HG03064 (cell line): ENCODE data around the gene PLCH1.

Source experiments
- ATAC-seq: cut with Tn5 transposase; IDR thresholded peaks from one replicate; pipeline ENCODE4 v1.9.1; 2021; ENCODE audit warnings: low read depth; ENCODE audit not compliant: unreplicated experiment

PLCH1 gene

GRCh38 chr3:155494332-155494731 lies 250.5 kb downstream of the PLCH1 start:
- no peak for ATAC-seq

DNA sequence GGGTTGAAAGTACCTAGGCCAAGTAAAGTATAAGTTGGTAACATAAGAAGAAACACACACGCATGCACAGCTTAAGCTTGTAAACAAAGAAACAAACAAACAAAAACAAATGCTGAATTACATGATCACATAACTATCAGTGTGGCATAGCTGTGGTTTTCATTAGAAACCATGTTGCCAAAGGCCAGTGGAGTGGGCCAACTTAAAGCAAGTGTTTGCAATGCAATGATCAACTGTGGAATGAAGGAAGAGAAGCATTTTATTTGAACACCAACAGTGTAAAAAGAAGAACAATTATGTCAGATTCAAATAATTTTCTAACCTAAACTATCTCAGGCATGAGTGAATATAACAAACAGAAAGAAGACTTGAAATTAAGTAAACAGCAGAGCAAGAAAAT lies 252.0 kb downstream of the PLCH1 start:
- no peak for ATAC-seq

GRCh38 chr3:155491696-155492095 lies 253.2 kb downstream of the PLCH1 start:
- ATAC-seq, result no peak

DNA sequence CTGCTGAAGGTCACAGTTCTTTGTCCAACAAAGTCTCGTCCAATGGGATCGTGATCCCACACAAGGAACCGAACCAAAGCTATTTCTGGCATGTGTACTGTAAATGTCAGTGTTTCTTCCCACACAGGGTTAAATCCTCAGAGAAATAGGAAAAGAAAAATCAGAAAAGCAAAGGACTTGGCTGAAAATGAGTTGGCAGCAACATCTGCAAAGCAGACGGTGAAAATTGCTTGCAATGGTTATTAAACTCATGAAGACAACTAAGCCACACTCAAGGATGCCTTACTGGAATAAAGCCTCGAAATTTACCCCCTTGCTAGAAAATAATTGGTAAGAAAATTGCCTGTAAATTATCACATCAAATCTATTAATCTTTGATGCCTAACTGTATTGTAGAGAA lies 256.2 kb downstream of the PLCH1 start:
- ATAC-seq, result no peak

- no peak for ATAC-seq
Measured at GRCh38 chr3:155485897-155486296, 259.0 kb downstream of the PLCH1 start.

- no peak for ATAC-seq
Measured at GRCh38 chr3:155481591-155481990, 263.3 kb downstream of the PLCH1 start.

DNA sequence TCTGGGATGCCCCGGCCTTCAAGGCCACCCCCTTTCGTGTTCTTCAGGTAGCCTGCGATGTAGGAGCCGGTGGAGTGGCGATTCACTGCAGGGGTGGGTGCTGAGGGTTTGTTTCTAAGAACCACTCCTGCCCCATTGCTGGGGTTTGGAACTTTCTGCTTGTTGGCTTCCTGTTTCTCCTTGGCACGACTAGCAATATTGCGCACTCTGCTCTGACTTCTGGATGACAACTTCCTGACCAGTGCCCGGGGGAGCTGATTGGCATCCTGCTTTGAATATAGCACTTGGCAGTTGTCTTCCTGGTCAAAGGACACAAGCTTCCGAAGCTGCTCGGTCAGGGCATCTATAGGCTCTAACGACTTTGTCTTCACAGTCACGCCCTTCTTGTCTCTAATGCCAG lies 263.8 kb downstream of the PLCH1 start:
- ATAC-seq, result no peak

DNA sequence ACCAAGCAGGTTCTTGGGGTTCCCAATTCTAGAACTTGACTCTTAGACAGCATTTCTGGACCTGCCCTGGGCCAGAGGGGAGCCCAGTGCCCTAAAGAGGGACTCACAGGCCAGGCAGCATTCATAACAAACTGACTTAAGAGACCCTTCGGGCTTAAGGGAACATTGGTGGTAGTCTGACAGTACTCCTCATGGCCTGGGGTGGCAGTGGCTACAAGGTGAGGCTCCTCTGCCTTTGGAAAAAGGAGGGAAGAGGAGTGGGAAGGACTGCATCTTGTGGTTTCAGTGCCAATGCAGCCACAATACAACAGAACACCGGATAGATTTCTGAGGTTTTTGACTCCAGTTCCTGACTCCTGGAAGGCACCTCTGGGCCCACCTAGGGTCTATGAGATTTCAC lies 279.2 kb downstream of the PLCH1 start:
- ATAC-seq, result no peak

GRCh38 chr3:155462672-155463071 lies 282.2 kb downstream of the PLCH1 start:
- ATAC-seq, result no peak

- ATAC-seq, result no peak
Measured at GRCh38 chr3:155457591-155457990, 287.3 kb downstream of the PLCH1 start.

- ATAC-seq, result no peak
Measured at GRCh38 chr3:155455765-155456164, 289.1 kb downstream of the PLCH1 start.

DNA sequence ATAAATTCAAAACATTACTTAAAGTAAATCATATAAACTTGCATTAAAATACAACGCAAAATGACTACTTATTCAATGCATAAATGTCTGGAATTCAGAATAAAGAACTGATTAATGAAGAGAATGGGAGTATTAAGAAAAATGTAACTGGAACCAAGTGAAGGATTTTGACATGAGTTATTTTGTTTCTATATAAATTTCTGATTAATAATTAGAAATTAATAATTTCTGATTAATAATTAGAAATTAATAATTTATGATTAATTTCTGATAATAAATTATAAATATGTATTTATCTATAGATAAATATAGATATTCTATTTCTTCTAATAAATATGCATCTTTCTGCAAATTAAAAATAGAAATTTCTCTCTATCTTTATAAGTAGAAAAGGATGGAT lies 291.4 kb downstream of the PLCH1 start:
- no peak for ATAC-seq

GRCh38 chr3:155449613-155450267 lies 295.1 kb downstream of the PLCH1 start:
- no peak for ATAC-seq

DNA sequence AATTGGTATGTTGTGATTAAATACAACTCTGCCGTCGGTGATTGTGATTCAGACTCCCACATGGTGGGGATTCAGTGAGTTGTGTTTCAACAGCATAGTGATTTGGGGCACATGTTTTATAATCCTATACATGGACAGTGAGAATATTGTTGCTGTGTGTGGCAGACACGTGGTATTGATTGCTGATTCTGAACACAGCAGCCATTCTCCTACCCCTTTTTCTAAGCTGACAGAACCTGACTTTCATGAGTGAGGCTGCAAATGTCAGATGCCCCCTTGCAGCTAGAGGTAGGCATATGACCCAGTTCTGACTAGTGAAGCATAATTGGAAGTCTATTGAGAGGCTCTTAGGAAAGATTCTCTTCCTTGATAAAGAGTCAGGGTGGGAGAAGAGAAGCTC lies 296.3 kb downstream of the PLCH1 start:
- no peak for ATAC-seq

DNA sequence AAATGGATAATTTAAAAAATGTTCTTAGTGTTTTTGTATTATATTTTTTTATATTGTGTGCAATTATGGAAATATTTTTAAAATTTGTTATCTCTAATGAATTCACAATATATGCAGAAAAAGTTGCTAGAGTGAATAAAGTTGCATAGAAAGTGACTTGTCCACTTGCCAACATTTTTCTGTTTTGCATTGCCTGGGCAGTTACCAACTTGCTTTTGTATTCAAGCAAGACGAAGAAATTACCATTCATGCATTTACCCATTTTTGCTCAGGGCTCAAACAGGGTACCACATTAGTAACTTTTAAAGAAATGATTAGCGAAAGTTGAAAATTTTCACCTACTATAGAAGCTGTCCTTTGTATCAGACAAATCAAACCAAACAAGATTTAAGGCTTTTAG lies 298.5 kb downstream of the PLCH1 start:
- ATAC-seq, result no peak

- ATAC-seq, result no peak
Measured at GRCh38 chr3:155444771-155445170, 300.1 kb downstream of the PLCH1 start.

- no peak for ATAC-seq
Measured at GRCh38 chr3:155443815-155444214, 301.1 kb downstream of the PLCH1 start.

- ATAC-seq, result no peak
Measured at GRCh38 chr3:155442072-155442471, 302.8 kb downstream of the PLCH1 start.

GRCh38 chr3:155441506-155441905 lies 303.4 kb downstream of the PLCH1 start:
- ATAC-seq, result no peak

DNA sequence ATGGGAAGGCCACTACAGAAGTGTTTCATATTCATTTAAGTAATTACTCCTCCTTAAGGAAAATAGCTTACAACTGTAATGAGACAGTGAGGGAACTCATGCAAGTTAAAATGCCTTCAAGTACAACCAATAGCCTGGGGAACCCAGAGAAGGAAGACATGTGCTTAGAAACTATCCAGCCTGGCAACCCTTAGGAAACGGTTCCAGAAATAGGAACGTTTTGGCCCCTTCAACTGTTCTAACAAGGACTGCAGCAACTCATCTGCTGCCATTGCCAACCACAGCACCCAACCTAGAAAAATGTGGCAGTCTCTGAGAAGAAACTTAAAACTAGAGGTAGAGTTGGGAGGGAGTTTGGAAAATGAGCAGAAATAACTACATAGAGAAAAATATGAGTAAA lies 303.8 kb downstream of the PLCH1 start:
- no peak for ATAC-seq

DNA sequence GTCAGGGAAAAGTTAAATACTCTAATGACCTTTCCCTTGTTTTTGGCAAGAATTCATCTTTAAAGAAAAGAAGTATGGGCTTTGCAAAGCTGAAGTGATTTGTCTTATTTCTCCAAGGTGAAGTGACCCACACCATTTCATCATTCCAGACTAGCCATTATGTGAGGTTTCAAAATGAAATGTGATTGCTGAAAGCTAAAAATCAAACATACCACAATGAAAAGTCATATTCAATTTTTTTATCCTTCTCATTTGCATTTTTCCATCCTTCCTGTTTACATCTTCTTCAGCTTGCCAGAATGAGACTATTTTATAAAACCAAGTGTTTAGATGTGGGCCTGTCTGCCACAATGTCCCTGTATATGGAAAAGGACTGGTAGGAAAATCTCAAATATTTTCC lies 309.1 kb downstream of the PLCH1 start:
- ATAC-seq, result no peak

DNA sequence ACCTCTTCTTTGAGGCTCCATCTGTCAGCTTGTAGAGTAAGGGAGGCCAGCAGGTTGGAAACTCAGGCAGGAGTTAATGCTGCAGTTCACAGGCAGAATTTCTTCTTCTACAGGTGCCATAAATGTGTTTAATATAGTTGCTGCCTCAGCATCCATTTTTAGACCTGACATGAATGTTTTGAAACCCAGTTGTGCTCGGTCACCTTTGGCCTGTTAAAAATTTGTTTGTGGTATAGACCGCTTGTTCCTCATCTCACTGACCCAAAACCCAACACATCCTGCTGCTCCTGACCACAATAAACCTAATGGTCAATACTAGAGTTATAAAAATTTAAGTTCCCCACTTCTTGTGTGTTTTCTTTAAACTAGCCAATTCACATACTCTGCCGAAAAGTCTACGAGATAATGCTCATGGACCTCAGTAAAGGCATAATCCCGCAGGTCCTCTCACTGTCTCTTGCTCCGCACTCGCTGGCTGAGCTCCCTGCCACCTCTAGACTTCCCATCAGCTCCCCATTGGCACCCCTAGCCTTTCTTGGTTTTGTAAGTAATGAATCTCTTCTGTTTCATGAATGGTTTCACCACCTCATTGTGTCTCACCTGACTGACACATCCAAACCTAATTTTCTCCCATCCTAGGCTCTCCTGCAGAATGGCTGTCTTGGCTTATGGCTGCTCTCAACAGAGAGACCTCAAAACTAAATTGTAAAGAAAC lies 312.9 kb downstream of the PLCH1 start:
- ATAC-seq, result no peak
